ENCODE results near the gene LMTK3.
"Not testable (repeated sequence)": the region's sequence is repeated elsewhere in the genome, so short reads cannot be mapped to it uniquely, and the experiment has no call there.

The LMTK3 gene

DNA sequence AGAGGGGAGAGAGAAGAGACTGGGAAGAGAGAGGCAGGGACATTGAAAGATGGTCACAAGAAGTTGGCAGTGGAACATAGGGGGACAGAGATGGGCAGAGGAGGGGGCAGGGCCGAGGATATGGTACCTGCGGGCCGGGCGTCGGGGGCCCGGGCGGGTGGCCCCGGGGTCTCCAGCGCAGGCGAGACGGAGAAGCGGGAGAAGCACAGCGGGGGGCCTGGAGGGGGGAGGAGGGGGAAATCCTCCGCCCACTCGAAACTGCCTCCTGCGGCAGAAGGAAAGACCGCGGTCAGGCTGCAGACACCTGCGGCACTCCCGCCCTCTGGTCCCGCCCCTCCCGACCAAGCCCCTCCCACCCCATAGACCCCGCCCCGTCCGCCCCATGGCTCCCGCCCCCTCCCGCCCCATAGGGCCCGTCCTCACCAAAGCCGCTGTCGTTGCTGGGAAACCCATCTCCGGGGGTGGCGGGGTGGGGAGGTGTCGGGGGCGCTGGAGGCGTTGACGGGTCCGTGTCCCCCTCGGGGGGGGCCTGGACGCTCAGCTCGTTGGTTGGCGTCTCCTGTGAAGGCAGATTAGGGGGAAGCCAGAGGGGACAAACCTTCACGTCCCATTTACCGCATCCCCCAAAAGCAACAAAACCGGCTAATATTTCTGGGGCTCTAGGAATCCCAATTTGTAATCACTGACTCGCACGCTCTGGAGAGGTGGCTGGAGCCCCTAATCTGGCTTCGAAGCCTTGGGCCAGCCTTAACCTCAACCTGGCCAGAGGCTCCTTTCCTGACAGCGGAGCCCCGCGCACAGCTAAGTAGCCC, 20.4 kb downstream of the LMTK3 start:
- peak in 1 of 2 donors; percentile 37 for DNase-seq (ENCODE audit: low read depth in 2 of 2, low spot score in 1 of 2)

DNA sequence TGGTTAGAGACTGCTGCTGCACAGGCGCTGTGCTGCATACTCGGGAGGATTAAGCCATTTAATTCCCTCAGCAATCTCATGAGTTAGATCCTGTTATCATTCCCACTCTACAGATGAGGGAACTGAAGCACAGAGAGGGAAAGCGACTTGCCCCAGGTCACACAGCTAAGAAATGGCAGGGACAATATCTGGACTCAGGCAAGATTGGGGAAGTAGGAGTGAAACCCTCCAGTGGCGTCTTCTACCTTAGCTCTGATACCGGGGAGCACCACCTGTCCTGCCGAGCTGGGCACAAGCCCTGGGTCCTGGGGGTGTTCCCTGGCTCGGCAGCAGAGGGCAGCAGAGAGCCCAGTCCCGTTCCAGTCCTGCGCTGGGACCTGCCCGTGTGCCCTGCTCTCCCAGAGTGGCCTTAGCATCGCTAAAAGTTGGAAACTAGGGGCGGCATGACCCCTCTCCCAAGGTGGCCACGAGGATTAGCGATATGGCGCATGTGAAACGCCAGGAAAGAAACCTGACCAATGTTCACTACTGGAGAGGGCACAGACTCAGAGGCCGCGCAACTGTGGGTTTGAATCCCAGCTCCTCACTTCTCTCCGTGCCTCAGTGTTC, 21.9 kb downstream of the LMTK3 start:
- peak; percentile 50 to 61 for DNase-seq (ENCODE audit: low read depth in 2 of 2, low spot score in 1 of 2)

GRCh38 chr19:48488478-48488877, 23.2 kb downstream of the LMTK3 start:
- not testable (repeated sequence) for DNase-seq (ENCODE audit: low read depth in 2 of 2, low spot score in 1 of 2)

DNA sequence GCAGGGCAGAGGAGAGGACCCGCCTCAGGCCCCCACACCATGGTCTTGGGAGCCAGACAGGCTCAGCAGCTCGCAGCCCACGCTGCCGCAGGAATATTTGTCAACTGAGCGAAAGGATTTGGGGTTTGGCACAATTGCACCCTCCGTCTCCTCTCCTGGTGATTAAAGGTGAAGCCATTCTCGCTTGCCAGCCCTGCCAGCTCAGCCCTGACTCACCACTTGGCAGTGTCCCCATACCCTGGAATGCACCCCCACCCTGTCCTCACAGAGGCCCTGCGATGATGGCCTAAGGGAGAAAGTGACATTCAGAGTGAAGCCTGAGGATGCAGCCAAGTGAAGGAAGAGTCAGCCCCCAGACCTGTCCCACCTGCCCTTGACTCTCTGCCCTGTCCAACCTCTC, 23.7 kb downstream of the LMTK3 start:
- DNase-seq (ENCODE audit: low read depth in 2 of 2, low spot score in 1 of 2), result no peak

- DNase-seq (ENCODE audit: low read depth in 2 of 2, low spot score in 1 of 2), result no peak
These were observed 24.1 kb downstream of the LMTK3 start for GRCh38 chr19:48487544-48487943.

DNA sequence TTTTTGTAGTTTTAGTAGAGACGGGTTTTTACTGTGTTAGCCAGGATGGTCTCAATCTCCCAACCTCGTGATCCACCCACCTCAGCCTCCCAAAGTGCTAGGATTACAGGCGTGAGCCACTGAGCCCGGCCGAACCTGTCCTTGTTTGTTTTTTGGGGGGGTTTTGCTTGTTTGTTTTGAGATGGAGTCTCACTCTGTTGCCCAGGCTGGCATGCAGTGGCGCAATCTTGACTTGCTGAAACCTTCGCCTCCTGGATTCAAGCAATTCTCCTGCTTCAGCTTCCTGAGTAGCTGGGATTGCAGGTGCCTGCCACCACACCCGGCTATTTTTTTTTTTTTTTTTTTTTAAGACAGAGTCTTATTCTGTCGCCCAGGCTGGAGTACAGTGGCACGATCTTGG, 24.9 kb downstream of the LMTK3 start:
- not testable (repeated sequence) for DNase-seq (ENCODE audit: low read depth in 2 of 2, low spot score in 1 of 2)

DNA sequence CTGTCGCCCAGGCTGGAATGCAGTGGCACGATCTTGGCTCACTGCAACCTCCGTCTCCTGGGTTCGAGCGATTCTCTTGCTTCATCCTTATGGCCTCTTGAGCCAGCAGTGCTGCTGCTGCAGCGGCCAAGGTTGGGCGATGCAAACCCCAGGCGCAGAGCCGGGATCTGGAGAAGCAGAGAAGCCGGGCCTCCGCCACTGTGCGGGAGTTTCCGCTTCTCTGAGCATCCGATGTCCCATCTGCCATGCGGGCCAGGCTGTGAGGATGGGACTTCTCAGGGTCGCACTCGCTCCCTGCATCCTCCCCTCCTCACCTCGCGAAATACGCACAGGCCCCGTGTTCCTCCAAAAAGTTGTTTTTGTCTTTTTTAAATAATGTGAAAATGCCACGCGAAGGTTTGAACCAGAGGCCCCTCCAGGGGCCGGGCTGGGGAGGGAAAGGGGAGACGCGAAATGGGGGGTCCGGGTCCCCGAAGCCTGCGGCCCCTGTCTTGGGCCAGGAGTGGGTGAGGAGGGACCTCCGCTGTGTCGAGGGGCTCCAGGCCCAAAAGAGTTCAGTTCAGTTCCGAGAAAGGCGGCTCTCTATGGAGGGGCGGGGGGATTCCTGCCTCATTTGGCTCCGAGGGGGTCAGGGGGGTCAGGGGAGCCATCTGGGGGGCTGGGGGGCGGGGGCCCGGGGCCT, 26.6 kb downstream of the LMTK3 start:
- DNase-seq (ENCODE audit: low read depth in 2 of 2, low spot score in 1 of 2), result no peak

DNA sequence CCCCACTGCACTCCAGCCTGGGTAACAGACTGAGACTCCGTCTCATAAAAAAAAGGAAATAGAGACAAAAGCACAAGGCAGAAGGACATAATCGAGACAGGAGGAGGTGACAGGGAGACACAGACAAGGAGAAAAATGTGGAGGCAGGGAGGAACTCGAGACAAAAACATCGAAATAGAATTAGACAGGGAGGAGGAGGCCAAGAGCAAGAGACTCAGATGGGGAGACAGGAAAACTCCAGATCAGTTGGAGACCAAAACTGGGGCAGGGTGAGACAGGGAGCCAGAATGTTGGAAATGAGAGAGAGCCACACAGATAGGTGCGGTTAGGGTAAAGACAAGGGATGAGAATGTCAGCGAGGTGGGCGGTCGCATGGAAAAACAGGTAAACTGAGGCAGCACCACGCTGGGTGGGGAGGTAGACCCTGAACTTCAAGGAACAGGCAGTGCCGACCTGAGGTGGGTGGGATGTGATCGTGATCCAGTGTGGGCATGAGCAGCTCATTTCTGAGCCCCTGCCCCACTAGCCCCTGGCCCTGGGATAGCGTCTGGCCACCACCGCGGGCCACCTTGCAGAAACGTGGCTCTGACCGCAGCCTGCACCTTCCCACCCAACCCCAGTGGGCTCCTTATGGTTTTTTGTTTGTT, 27.3 kb downstream of the LMTK3 start:
- no peak for DNase-seq (ENCODE audit: low read depth in 2 of 2, low spot score in 1 of 2)

GRCh38 chr19:48483301-48483700, 28.3 kb downstream of the LMTK3 start:
- DNase-seq (ENCODE audit: low read depth in 2 of 2, low spot score in 1 of 2), result no peak

- DNase-seq (ENCODE audit: low read depth in 2 of 2, low spot score in 1 of 2), result no peak
These were observed 29.6 kb downstream of the LMTK3 start for GRCh38 chr19:48481846-48482639.

GRCh38 chr19:48480558-48481500, 30.8 kb downstream of the LMTK3 start:
- DNase-seq (ENCODE audit: low read depth in 2 of 2, low spot score in 1 of 2), result peak in 1 of 2 donors; percentile 23

- DNase-seq (ENCODE audit: low read depth in 2 of 2, low spot score in 1 of 2), result no peak
These were observed 31.5 kb downstream of the LMTK3 start for GRCh38 chr19:48480183-48480557.

- DNase-seq (ENCODE audit: low read depth in 2 of 2, low spot score in 1 of 2), result no peak
These were observed 31.9 kb downstream of the LMTK3 start for GRCh38 chr19:48479686-48480085.

GRCh38 chr19:48478339-48479256, 33.0 kb downstream of the LMTK3 start:
- DNase-seq (ENCODE audit: low read depth in 2 of 2, low spot score in 1 of 2), result no peak

DNA sequence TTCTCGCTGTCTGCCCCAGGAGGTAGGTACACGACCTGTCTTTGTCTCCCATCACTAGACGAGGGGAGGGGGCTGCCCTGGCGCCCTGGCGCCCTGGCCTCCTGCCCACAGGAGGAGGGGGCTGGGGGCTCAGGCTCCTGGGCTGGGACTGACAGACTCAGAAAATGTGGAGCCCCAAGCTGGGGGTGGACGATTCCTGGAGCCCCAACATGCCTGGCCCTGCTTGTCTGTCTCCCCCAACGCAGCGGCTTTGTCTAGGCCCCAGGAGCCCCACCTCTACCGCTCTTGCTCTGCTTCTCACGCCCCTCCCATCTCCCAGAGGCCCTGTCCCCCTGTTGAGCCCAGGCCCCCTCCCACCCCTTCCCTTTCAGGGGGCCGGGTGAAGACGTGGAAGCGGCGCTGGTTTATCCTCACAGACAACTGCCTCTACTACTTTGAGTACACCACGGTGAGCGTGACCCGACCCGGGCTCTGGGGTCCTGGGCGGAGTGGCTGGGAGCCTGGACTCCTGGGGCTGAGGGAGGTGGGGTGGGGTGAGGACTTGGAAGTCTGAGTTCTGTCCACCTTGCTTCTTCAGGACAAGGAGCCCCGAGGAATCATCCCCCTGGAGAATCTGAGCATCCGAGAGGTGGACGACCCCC, 33.8 kb downstream of the LMTK3 start:
- no peak for DNase-seq (ENCODE audit: low read depth in 2 of 2, low spot score in 1 of 2)

DNA sequence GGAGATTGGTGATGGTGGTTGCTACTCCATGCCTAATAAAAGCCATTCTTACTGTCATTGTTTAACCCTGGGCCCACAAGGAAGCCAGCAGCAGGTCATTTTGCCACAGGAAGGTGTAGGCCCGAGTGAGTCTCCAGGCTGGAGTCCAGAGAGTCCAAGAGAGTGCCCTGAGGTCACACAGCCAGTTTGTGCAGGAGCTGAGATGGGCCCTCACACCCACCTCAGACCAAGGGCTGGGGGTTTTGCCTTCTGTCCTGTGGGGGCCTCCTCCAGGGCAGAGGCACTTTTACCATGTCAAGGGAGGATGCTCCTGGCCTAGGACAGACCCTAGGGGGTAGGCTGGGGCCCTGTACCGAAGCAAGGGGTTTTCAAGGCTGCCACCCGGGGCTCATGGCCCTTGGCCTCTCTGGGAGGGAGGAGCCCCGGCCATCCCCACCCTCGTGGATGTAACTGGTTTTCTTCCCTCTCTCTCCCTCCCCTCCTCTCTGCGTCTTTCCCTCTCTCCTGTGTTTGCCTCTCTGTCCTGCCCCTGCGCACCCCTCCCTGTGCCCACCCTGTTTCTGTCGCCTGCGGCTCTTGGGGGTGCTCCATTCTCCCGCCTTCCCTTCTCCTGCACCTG, 34.5 kb downstream of the LMTK3 start:
- DNase-seq (ENCODE audit: low read depth in 2 of 2, low spot score in 1 of 2), result no peak

DNA sequence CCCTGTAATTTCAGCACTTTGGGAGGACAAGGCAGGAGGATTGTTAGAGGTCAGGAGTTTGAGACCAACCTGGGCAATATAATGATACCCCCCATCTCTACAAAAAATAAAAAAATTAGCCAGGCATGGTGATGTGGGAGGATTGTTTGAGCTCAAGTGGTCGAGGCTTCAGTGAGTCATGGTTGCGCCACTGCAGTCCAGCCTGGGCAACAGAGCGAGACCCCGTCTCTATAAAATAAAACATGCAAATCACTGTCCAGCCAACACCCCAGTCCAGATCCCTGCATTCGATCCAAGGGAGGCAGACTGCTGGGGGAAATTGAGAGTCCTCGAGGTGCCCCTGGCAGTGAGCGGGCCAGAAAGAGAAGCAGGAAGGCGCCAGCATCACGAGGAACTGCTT, 35.5 kb downstream of the LMTK3 start:
- DNase-seq (ENCODE audit: low read depth in 2 of 2, low spot score in 1 of 2), result no peak
